ENCODE results near the gene C6orf47. TPM values are rescaled to one million over a fixed set of nuclear protein-coding genes. Genes with fewer than 3 reads are reported as not detected.
"Not testable (repeated sequence)": the region's sequence is repeated elsewhere in the genome, so short reads cannot be mapped to it uniquely, and the experiment has no call there.

The C6orf47 gene, protein sequence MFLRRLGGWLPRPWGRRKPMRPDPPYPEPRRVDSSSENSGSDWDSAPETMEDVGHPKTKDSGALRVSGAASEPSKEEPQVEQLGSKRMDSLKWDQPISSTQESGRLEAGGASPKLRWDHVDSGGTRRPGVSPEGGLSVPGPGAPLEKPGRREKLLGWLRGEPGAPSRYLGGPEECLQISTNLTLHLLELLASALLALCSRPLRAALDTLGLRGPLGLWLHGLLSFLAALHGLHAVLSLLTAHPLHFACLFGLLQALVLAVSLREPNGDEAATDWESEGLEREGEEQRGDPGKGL
- 10 to 100 TPM; 16.2 to 21.0 TPM for total RNA-seq

DNA sequence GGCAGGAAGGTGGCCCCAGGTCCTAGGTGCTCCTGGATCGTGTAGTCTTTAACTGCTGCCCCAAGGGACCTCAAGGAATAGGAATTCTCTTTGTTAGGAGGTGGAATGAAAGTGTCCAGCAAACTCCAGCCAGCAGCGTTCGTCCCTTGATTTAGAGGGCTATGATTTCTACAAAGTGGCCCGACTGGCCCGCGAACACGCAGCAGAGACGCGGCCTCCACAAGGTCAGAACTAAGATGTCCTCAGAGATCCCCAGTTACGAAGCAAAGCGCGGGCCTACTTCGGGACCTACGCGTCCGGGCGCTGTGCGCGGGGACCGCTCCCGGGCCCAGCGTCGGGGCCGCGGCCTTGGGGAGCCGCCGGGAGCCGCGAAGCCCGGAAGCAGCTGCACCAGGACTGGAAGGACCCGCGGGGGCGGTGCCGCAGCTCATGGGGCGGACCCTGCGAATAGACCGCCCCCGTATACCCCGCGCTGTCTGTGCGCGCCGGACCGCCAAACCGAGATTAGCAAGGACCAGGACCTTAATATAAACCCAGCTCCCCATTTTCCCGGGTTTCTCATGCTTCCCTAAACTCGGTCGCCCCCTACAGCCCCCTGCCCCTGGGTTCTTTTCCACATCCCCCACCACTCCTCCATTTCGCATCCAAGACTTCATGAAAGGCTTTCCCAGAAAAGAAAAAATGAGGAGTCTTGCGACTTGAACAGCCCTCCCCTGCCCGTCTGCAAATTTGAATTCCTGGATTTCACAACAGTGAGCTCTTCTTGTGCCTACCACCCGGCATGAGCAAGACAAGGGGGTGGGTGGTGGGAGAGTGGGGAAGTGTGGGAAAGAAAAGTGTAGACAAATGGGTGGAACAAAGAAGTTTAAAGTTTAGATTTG is at the start of gene C6orf47:
TSS of gene C6orf47 (minus strand) at position 398 of the 881 bp plus-strand sequence. CDS start 831 bp downstream, outside the sequence.
- Mint-ChIP-seq H3K27ac (peak within 1 kb of the TSS; percentile 95), H3K36me3 (ENCODE audit: low read depth) (peaks cover 92% of the 10 kb centered on the region), H3K4me1 (peaks cover 30% of the 10 kb centered on the region), H3K9me3 (no peaks in the 10 kb centered on the region), H3K27me3 (no peaks in the 10 kb centered on the region), H3K4me3 (peak within 1 kb of the TSS; percentile 96)
- ATAC-seq (replicated peaks): peak; percentile 64

- not testable (repeated sequence) for H3K27me3 Mint-ChIP-seq; H3K36me3 Mint-ChIP-seq (ENCODE audit: low read depth); H3K4me3 Mint-ChIP-seq; H3K9me3 Mint-ChIP-seq; H3K4me1 Mint-ChIP-seq; H3K27ac Mint-ChIP-seq; ATAC-seq (replicated peaks)
Observed at GRCh38 chr6:31709157-31709556, 48.6 kb upstream of the C6orf47 start.

- Mint-ChIP-seq H3K36me3 (ENCODE audit: low read depth) (no peaks in the 10 kb centered on the region), H3K4me1 (peaks cover 9% of the 10 kb centered on the region), H3K27me3 (no peaks in the 10 kb centered on the region), H3K4me3 (no peak overlapping the region), H3K9me3 (no peaks in the 10 kb centered on the region), H3K27ac (no peak overlapping the region)
- no peak for ATAC-seq (replicated peaks)
Observed at GRCh38 chr6:31708224-31708623, 47.6 kb upstream of the C6orf47 start.

GRCh38 chr6:31707701-31708100 is 47.1 kb upstream of the C6orf47 start:
- Mint-ChIP-seq H3K4me1 (peaks cover 10% of the 10 kb centered on the region), H3K27ac (no peak overlapping the region), H3K4me3 (no peak overlapping the region), H3K36me3 (ENCODE audit: low read depth) (no peaks in the 10 kb centered on the region), H3K9me3 (no peaks in the 10 kb centered on the region), H3K27me3 (no peaks in the 10 kb centered on the region)
- no peak for ATAC-seq (replicated peaks)

- no peak within 1 kb of the TSS for H3K27ac Mint-ChIP-seq
- no peak for ATAC-seq (replicated peaks)
- H3K9me3 Mint-ChIP-seq: no peaks in the 10 kb centered on the region
- H3K27me3 Mint-ChIP-seq: no peaks in the 10 kb centered on the region
- H3K4me3 Mint-ChIP-seq: no peak within 1 kb of the TSS
- H3K4me1 Mint-ChIP-seq: peaks cover 11% of the 10 kb centered on the region
- no peaks in the 10 kb centered on the region for H3K36me3 Mint-ChIP-seq (ENCODE audit: low read depth)
Observed at GRCh38 chr6:31706599-31706998, 46.0 kb upstream of the C6orf47 start, which contains the start of gene LY6G6F. TSS of gene LY6G6F (plus strand) at chr6:31706866. CDS start at chr6:31706907, 41 bp downstream.

GRCh38 chr6:31705931-31706330 is 45.4 kb upstream of the C6orf47 start:
- H3K4me1 Mint-ChIP-seq: peaks cover 17% of the 10 kb centered on the region
- no peak overlapping the region for H3K4me3 Mint-ChIP-seq
- H3K9me3 Mint-ChIP-seq: no peaks in the 10 kb centered on the region
- H3K27me3 Mint-ChIP-seq: no peaks in the 10 kb centered on the region
- no peak overlapping the region for H3K27ac Mint-ChIP-seq
- peaks cover 5% of the 10 kb centered on the region for H3K36me3 Mint-ChIP-seq (ENCODE audit: low read depth)
- ATAC-seq (replicated peaks): no peak

- peak; percentile 97 for ATAC-seq (replicated peaks)
- peaks cover 14% of the 10 kb centered on the region for H3K4me1 Mint-ChIP-seq
- no peaks in the 10 kb centered on the region for H3K9me3 Mint-ChIP-seq
Observed at GRCh38 chr6:31702819-31703716, 42.5 kb upstream of the C6orf47 start, which contains the start of gene ABHD16A. TSS of gene ABHD16A (minus strand) at chr6:31703324. CDS start at chr6:31703281, 43 bp downstream.

GRCh38 chr6:31702405-31702818 is 41.8 kb upstream of the C6orf47 start:
- peaks cover 20% of the 10 kb centered on the region for H3K4me1 Mint-ChIP-seq
- H3K27me3 Mint-ChIP-seq: no peaks in the 10 kb centered on the region
- no peaks in the 10 kb centered on the region for H3K9me3 Mint-ChIP-seq
- peak; percentile 25 for ATAC-seq (replicated peaks)
- H3K27ac Mint-ChIP-seq: peak overlapping the region; percentile 98
- peaks cover 38% of the 10 kb centered on the region for H3K36me3 Mint-ChIP-seq (ENCODE audit: low read depth)
- peak overlapping the region; percentile 98 for H3K4me3 Mint-ChIP-seq

More at GRCh38 chr6:31702819-31703716, 42.5 kb upstream of the C6orf47 start, which contains the start of gene ABHD16A:
- Mint-ChIP-seq H3K27me3 (no peaks in the 10 kb centered on the region), H3K27ac (peak within 1 kb of the TSS; percentile 98), H3K36me3 (ENCODE audit: low read depth) (peaks cover 32% of the 10 kb centered on the region), H3K4me3 (peak within 1 kb of the TSS; percentile 98)

DNA sequence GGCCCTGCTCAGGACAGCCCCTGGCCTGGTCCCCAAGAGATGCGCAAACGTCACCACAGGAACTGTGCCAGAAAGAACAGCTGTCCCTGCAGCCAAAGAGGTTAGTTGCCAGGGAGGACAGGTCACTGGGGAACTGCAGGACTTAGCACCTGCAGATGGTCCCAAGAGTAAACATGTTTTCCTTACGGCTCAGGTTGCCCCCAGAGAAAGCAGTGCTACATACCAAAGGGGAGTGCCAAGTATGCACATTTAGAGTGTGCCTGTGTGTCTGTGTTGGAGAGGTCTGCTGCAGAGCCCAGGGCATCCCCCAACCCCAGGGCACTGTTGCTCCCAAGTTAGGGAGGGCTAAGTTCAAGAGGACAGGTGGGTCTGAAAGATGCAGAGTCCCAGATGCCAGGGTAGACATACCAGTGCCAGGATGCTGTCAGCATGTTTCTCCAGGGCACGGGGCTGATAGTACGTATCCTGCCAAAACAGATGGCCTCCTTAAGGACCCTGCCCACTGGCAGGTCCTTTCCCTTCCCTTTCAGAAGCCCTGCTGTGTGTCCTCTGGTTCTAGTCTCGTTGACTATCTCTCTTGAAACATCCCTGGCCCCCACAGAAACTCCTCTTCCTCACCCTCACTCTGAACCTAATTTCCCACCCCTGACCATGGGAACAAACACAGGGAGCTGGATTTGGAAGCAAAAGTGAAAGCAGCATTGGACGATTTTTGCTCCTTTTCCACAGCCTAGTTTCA is 41.3 kb upstream of the C6orf47 start:
- no peaks in the 10 kb centered on the region for H3K9me3 Mint-ChIP-seq
- peak overlapping the region; percentile 98 for H3K27ac Mint-ChIP-seq
- peaks cover 24% of the 10 kb centered on the region for H3K4me1 Mint-ChIP-seq
- H3K27me3 Mint-ChIP-seq: no peaks in the 10 kb centered on the region
- H3K4me3 Mint-ChIP-seq: peak overlapping the region; percentile 98
- ATAC-seq (replicated peaks): no peak
- H3K36me3 Mint-ChIP-seq (ENCODE audit: low read depth): peaks cover 44% of the 10 kb centered on the region

DNA sequence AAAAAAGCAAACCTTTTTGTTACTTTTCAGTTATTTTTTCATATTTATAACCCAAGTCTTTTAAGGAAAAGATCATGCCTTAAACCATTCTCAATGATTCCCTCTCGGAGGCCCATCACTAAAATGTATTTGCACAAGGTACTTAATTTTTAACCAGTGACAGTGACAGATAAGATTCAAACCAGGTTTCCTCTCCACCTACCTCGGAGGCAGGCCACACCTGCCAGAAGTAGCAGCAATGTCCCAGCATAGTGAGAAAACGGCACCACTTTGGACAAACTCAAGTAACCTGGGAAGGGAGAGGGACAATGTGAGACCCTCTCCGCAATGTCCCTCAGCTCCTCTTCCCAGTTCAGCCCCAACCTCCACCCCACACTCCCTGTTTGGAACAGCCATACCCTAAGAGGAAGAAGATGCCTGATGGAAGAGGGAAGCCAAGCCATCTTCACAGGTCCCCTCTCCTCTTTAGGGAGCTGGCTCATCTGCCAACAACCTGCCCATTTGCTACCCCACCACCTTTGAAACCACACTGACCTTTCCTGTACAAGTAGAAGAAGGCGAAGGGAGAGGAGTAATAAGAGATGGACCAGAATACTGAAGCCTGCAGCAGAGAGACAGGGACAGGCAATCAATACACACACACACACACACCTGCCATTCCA is 40.3 kb upstream of the C6orf47 start:
- no peak for ATAC-seq (replicated peaks)
- peak overlapping the region; percentile 98 for H3K27ac Mint-ChIP-seq
- peaks cover 24% of the 10 kb centered on the region for H3K4me1 Mint-ChIP-seq

GRCh38 chr6:31697555-31697954 is 37.0 kb upstream of the C6orf47 start:
- Mint-ChIP-seq H3K27ac (peak overlapping the region; percentile 62), H3K9me3 (no peaks in the 10 kb centered on the region), H3K36me3 (ENCODE audit: low read depth) (peaks cover 86% of the 10 kb centered on the region), H3K27me3 (no peaks in the 10 kb centered on the region), H3K4me3 (peak overlapping the region; percentile 36), H3K4me1 (peaks cover 19% of the 10 kb centered on the region)
- peak; percentile 87 for ATAC-seq (replicated peaks)

More for the DNA sequence above, 40.3 kb upstream of the C6orf47 start:
- Mint-ChIP-seq H3K4me3 (peak overlapping the region; percentile 98), H3K27me3 (no peaks in the 10 kb centered on the region), H3K9me3 (no peaks in the 10 kb centered on the region), H3K36me3 (ENCODE audit: low read depth) (peaks cover 54% of the 10 kb centered on the region)

- H3K36me3 Mint-ChIP-seq (ENCODE audit: low read depth): peaks cover 94% of the 10 kb centered on the region
- no peaks in the 10 kb centered on the region for H3K9me3 Mint-ChIP-seq
- ATAC-seq (replicated peaks): no peak
- H3K27me3 Mint-ChIP-seq: no peaks in the 10 kb centered on the region
- no peak overlapping the region for H3K27ac Mint-ChIP-seq
- H3K4me1 Mint-ChIP-seq: peaks cover 10% of the 10 kb centered on the region
- H3K4me3 Mint-ChIP-seq: no peak overlapping the region
Observed at GRCh38 chr6:31693535-31693934, 33.0 kb upstream of the C6orf47 start.

GRCh38 chr6:31692886-31693285 is 32.3 kb upstream of the C6orf47 start:
- ATAC-seq (replicated peaks): no peak
- Mint-ChIP-seq H3K9me3 (no peaks in the 10 kb centered on the region), H3K4me3 (no peak overlapping the region), H3K36me3 (ENCODE audit: low read depth) (peaks cover 95% of the 10 kb centered on the region), H3K4me1 (peaks cover 8% of the 10 kb centered on the region), H3K27me3 (no peaks in the 10 kb centered on the region), H3K27ac (no peak overlapping the region)
